Measurements from ENCODE around the gene GAB2.
"Not testable (repeated sequence)": the region's sequence is repeated elsewhere in the genome, so short reads cannot be mapped to it uniquely, and the experiment has no call there.

GAB2 gene

GRCh38 chr11:78251083-78251775, 166.4 kb downstream of the GAB2 start:
- in situ Hi-C loops (cut with HindIII; ENCODE audit: low pct_ligation_motif_present, low pct_unique_long_range_greater_than_20kb, low sequenced_read_pairs) = no loop called here
- DNase-seq = no peak

- in situ Hi-C loops (cut with HindIII; ENCODE audit: low pct_ligation_motif_present, low pct_unique_long_range_greater_than_20kb, low sequenced_read_pairs) = no loop called here
- DNase-seq = no peak
Observed at GRCh38 chr11:78250099-78250498, 167.5 kb downstream of the GAB2 start.

GRCh38 chr11:78248903-78249302, 168.7 kb downstream of the GAB2 start:
- in situ Hi-C loops (cut with HindIII; ENCODE audit: low pct_ligation_motif_present, low pct_unique_long_range_greater_than_20kb, low sequenced_read_pairs) = no loop called here
- no peak for DNase-seq

GRCh38 chr11:78248191-78248590, 169.4 kb downstream of the GAB2 start:
- in situ Hi-C loops (cut with HindIII; ENCODE audit: low pct_ligation_motif_present, low pct_unique_long_range_greater_than_20kb, low sequenced_read_pairs) = no loop called here
- no peak for DNase-seq

GRCh38 chr11:78244546-78245255, 172.9 kb downstream of the GAB2 start:
- DNase-seq = no peak
- in situ Hi-C loops (cut with HindIII; ENCODE audit: low pct_ligation_motif_present, low pct_unique_long_range_greater_than_20kb, low sequenced_read_pairs) = no loop called here

- no peak for DNase-seq
- in situ Hi-C loops (cut with HindIII; ENCODE audit: low pct_ligation_motif_present, low pct_unique_long_range_greater_than_20kb, low sequenced_read_pairs) = no loop called here
Observed at GRCh38 chr11:78244080-78244479, 173.5 kb downstream of the GAB2 start.

GRCh38 chr11:78241475-78241874, 176.1 kb downstream of the GAB2 start:
- in situ Hi-C loops (cut with HindIII; ENCODE audit: low pct_ligation_motif_present, low pct_unique_long_range_greater_than_20kb, low sequenced_read_pairs) = no loop called here
- no peak for DNase-seq

- in situ Hi-C loops (cut with HindIII; ENCODE audit: low pct_ligation_motif_present, low pct_unique_long_range_greater_than_20kb, low sequenced_read_pairs) = no loop called here
Observed at GRCh38 chr11:78239781-78240180, 177.8 kb downstream of the GAB2 start.

GRCh38 chr11:78237293-78238046, 180.2 kb downstream of the GAB2 start:
- in situ Hi-C loops (cut with HindIII; ENCODE audit: low pct_ligation_motif_present, low pct_unique_long_range_greater_than_20kb, low sequenced_read_pairs) = no loop called here
- DNase-seq = no peak

More at GRCh38 chr11:78239781-78240180, 177.8 kb downstream of the GAB2 start:
- no peak for DNase-seq

GRCh38 chr11:78234006-78234405, 183.6 kb downstream of the GAB2 start:
- in situ Hi-C loops (cut with HindIII; ENCODE audit: low pct_ligation_motif_present, low pct_unique_long_range_greater_than_20kb, low sequenced_read_pairs) = no loop called here
- no peak for DNase-seq

GRCh38 chr11:78233046-78233445, 184.6 kb downstream of the GAB2 start:
- not testable (repeated sequence) for DNase-seq

GRCh38 chr11:78231962-78232501, 185.6 kb downstream of the GAB2 start:
- no peak for DNase-seq
- in situ Hi-C loops (cut with HindIII; ENCODE audit: low pct_ligation_motif_present, low pct_unique_long_range_greater_than_20kb, low sequenced_read_pairs) = no loop called here

More at GRCh38 chr11:78233046-78233445, 184.6 kb downstream of the GAB2 start:
- in situ Hi-C loops (cut with HindIII; ENCODE audit: low pct_ligation_motif_present, low pct_unique_long_range_greater_than_20kb, low sequenced_read_pairs) = not testable (repeated sequence)

GRCh38 chr11:78230161-78230877, 187.3 kb downstream of the GAB2 start:
- in situ Hi-C loops (cut with HindIII; ENCODE audit: low pct_ligation_motif_present, low pct_unique_long_range_greater_than_20kb, low sequenced_read_pairs) = no loop called here
- DNase-seq = no peak

- DNase-seq = no peak
- in situ Hi-C loops (cut with HindIII; ENCODE audit: low pct_ligation_motif_present, low pct_unique_long_range_greater_than_20kb, low sequenced_read_pairs) = no loop called here
Observed at GRCh38 chr11:78229106-78229505, 188.5 kb downstream of the GAB2 start.

- in situ Hi-C loops (cut with HindIII; ENCODE audit: low pct_ligation_motif_present, low pct_unique_long_range_greater_than_20kb, low sequenced_read_pairs) = no loop called here
- peak; percentile 51 for DNase-seq
Observed at GRCh38 chr11:78228467-78228866, 189.2 kb downstream of the GAB2 start.

- DNase-seq = no peak
- in situ Hi-C loops (cut with HindIII; ENCODE audit: low pct_ligation_motif_present, low pct_unique_long_range_greater_than_20kb, low sequenced_read_pairs) = no loop called here
Observed at GRCh38 chr11:78227921-78228320, 189.7 kb downstream of the GAB2 start.

GRCh38 chr11:78226684-78227680, 190.6 kb downstream of the GAB2 start:
- in situ Hi-C loops (cut with HindIII; ENCODE audit: low pct_ligation_motif_present, low pct_unique_long_range_greater_than_20kb, low sequenced_read_pairs) = no loop called here
- no peak for DNase-seq
